Loucy (cell line): ENCODE results near the gene CCDC171.

Experiments
- H2AFZ ChIP-seq: fragments of 200-600 bp; sonication (generic); 2 replicates; pipeline ENCODE4 v1.6.0; 2016; ENCODE audit warnings: antibody characterized with exemption, mild to moderate bottlenecking, low read length, moderate library complexity
- H3F3A ChIP-seq: fragments of 200-600 bp; 2 replicates; pipeline ENCODE4 v1.6.0; 2016; ENCODE audit warnings: antibody characterized with exemption, low read depth, mild to moderate bottlenecking
- H3K27me3 ChIP-seq: fragments of 200-600 bp; sonication (generic); 2 replicates; pipeline ENCODE4 v1.6.1; 2014; ENCODE audit warnings: low read length, mild to moderate bottlenecking; ENCODE audit not compliant: insufficient read depth, poor library complexity, severe bottlenecking
- H3K36me3 ChIP-seq: fragments of 200-600 bp; sonication (generic); 2 replicates; pipeline ENCODE4 v1.6.1; 2016; ENCODE audit warnings: low read length; ENCODE audit not compliant: insufficient read depth
- H3K4me1 ChIP-seq: fragments of 200-600 bp; sonication (generic); 2 replicates; pipeline ENCODE4 v1.5.1; 2014; ENCODE audit warnings: low read length, mild to moderate bottlenecking; ENCODE audit not compliant: insufficient read depth, poor library complexity, severe bottlenecking
- H3K4me2 ChIP-seq: fragments of 200-600 bp; sonication (generic); 2 replicates; pipeline ENCODE4 v1.6.0; 2014; ENCODE audit warnings: antibody characterized with exemption, low read length, low read depth, mild to moderate bottlenecking; ENCODE audit not compliant: poor library complexity, severe bottlenecking
- H3K4me3 ChIP-seq: fragments of 200-600 bp; sonication (generic); 2 replicates; pipeline ENCODE4 v1.5.1; 2014; ENCODE audit warnings: low read length, mild to moderate bottlenecking, mixed read lengths; ENCODE audit not compliant: poor library complexity, severe bottlenecking
- H3K79me2 ChIP-seq: fragments of 200-600 bp; sonication (generic); 2 replicates; pipeline ENCODE4 v1.6.1; 2014; ENCODE audit warnings: low read length; ENCODE audit not compliant: insufficient read depth
- H3K9ac ChIP-seq: fragments of 200-600 bp; sonication (generic); 2 replicates; pipeline ENCODE4 v1.6.0; 2014; ENCODE audit warnings: mild to moderate bottlenecking, low read depth, low read length, moderate library complexity; ENCODE audit not compliant: poor library complexity, severe bottlenecking
- H3K9me2 ChIP-seq: fragments of 200-600 bp; sonication (generic); replicated peaks from 2 replicates; pipeline ENCODE4 v1.6.1; 2016; ENCODE audit warnings: low read depth, low read length, mixed read lengths
- H3K9me3 ChIP-seq: fragments of 200-600 bp; sonication (generic); 2 replicates; pipeline ENCODE4 v1.6.1; 2014; ENCODE audit warnings: mild to moderate bottlenecking, antibody characterized with exemption, low read length, low read depth; ENCODE audit not compliant: insufficient read depth
- H4K20me1 ChIP-seq: fragments of 200-600 bp; sonication (generic); 2 replicates; pipeline ENCODE4 v1.6.0; 2014; ENCODE audit warnings: antibody characterized with exemption, low read length, mild to moderate bottlenecking; ENCODE audit not compliant: insufficient read depth, poor library complexity, severe bottlenecking
- CTCF ChIP-seq: fragments of 200-600 bp; sonication (generic); conservative IDR thresholded peaks from 2 replicates; pipeline ENCODE4 v1.5.1; 2014; ENCODE audit warnings: mild to moderate bottlenecking, antibody characterized with exemption, low read length
- EZH2phosphoT487 ChIP-seq: fragments of 200-600 bp; IDR thresholded peaks from 2 replicates; pipeline ENCODE4 v1.6.1; 2018; ENCODE audit warnings: antibody characterized with exemption, mild to moderate bottlenecking, moderate library complexity, borderline replicate concordance

Gene CCDC171

DNA sequence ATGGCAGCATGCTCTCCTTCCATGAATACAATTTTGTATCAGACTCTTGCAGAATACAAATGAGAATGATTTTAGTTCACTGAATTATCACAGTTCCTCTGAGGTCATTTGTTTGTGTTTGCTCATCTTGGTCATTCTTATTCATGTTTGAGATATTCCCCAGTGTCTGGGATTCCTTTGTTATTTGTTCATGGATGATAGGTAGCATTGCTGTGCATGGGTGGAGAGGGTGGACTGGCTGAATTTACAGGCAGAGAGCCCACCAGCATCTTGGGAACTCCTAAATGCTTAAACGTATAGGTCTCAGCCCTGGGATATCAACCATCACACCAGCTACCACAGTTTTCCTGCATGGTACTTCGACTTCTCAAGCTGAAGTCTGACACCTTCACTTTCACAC, 459.8 kb downstream of the CCDC171 start:
- H3F3A ChIP-seq = no peaks in the 10 kb centered on the region
- no peaks in the 10 kb centered on the region for H3K79me2 ChIP-seq
- no peaks in the 10 kb centered on the region for H3K27me3 ChIP-seq
- H3K9me2 ChIP-seq = no peaks in the 10 kb centered on the region
- H2AFZ ChIP-seq = no peak overlapping the region
- no peaks in the 10 kb centered on the region for H3K4me1 ChIP-seq
- TF ChIP-seq CTCF (no peak), EZH2phosphoT487 (no peak)
- no peak overlapping the region for H3K4me3 ChIP-seq
- no peaks in the 10 kb centered on the region for H3K36me3 ChIP-seq
- H4K20me1 ChIP-seq = no peaks in the 10 kb centered on the region
- peaks cover under 1% of the 10 kb centered on the region; the same call in 1 of the 2 replicates for H3K9me3 ChIP-seq
- H3K9ac ChIP-seq = no peak overlapping the region
- no peak overlapping the region for H3K4me2 ChIP-seq

- no peaks in the 10 kb centered on the region for H3K27me3 ChIP-seq
- H4K20me1 ChIP-seq = no peaks in the 10 kb centered on the region
- no peak for TF ChIP-seq CTCF
- no peak for TF ChIP-seq EZH2phosphoT487
- no peaks in the 10 kb centered on the region for H3K79me2 ChIP-seq
- H2AFZ ChIP-seq = no peak overlapping the region
- H3K4me3 ChIP-seq = no peak overlapping the region
- no peak overlapping the region for H3K4me2 ChIP-seq
- no peaks in the 10 kb centered on the region for H3K9me2 ChIP-seq
- no peaks in the 10 kb centered on the region for H3K36me3 ChIP-seq
- H3K4me1 ChIP-seq = no peaks in the 10 kb centered on the region
- peaks cover 4% of the 10 kb centered on the region; the same call in 1 of the 2 replicates for H3K9me3 ChIP-seq
- H3F3A ChIP-seq = no peaks in the 10 kb centered on the region
- H3K9ac ChIP-seq = no peak overlapping the region
Observed at GRCh38 chr9:16013366-16013765, 460.5 kb downstream of the CCDC171 start.

GRCh38 chr9:16013826-16014225, 461.0 kb downstream of the CCDC171 start:
- Histone ChIP-seq H3K4me2 (no peak overlapping the region), H3K36me3 (no peaks in the 10 kb centered on the region), H3K79me2 (no peaks in the 10 kb centered on the region), H3K9me2 (no peaks in the 10 kb centered on the region), H2AFZ (no peak overlapping the region), H3K9ac (no peak overlapping the region), H3F3A (no peaks in the 10 kb centered on the region), H3K4me3 (no peak overlapping the region), H3K27me3 (no peaks in the 10 kb centered on the region), H3K9me3 (peaks cover 4% of the 10 kb centered on the region; the same call in 1 of the 2 replicates), H3K4me1 (no peaks in the 10 kb centered on the region), H4K20me1 (no peaks in the 10 kb centered on the region)
- TF ChIP-seq CTCF (no peak), EZH2phosphoT487 (no peak)
